ENCODE measurements around the gene PPP1R16B.

DNA sequence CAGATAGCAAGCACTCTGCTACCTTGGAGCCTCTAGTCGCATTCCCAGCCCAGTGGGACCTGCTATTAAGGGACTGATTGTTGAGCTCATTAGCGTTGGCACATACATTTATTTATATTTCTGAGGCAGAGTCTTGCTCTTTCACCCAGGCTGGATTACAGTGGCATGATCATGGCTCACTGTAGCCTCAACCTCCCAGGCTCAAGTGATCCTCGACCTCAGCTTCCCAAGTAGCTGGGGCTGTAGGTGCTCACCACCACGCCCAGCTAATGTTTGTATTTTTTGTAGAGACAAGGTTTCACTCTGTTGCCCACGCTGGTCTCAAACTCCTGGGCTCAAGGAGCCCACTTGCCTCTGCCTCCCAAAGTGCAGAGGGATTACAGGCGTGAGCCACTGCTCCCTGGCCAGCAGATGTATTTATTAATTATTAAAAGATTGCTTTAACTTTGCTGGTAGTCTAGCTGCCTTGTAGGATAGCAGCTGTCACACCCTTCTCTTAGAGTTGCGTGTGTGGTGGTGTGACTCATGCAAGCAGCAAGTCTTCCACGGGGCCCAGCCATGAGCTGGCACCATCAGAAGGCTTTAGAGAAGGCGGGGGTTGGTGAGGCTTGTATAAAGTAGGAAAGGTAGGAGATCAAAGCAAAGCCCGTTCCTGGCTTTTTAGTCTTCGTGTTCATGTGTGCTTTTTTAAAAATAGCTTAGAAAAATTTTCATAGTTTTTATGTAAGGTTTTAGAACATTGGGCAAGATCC, 40.8 kb upstream of the PPP1R16B start:
- TF ChIP-seq, protein P1, sequence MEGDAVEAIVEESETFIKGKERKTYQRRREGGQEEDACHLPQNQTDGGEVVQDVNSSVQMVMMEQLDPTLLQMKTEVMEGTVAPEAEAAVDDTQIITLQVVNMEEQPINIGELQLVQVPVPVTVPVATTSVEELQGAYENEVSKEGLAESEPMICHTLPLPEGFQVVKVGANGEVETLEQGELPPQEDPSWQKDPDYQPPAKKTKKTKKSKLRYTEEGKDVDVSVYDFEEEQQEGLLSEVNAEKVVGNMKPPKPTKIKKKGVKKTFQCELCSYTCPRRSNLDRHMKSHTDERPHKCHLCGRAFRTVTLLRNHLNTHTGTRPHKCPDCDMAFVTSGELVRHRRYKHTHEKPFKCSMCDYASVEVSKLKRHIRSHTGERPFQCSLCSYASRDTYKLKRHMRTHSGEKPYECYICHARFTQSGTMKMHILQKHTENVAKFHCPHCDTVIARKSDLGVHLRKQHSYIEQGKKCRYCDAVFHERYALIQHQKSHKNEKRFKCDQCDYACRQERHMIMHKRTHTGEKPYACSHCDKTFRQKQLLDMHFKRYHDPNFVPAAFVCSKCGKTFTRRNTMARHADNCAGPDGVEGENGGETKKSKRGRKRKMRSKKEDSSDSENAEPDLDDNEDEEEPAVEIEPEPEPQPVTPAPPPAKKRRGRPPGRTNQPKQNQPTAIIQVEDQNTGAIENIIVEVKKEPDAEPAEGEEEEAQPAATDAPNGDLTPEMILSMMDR (IDR thresholded peaks at IDR 0.05), result no peak
- TF ChIP-seq POLR2A (IDR thresholded peaks at IDR 0.05), result no peak
